DMS 273 treated with DMSO at 0.1 percent for 48 hours (cell line): Measurements from ENCODE around the gene NELL2.
"Not testable (repeated sequence)": the region's sequence is repeated elsewhere in the genome, so short reads cannot be mapped to it uniquely, and the experiment has no call there.

Experiments used
- DNase-seq: peaks from one replicate; lab custom pipeline; 2025; lab: John Stamatoyannopoulos, UW

NELL2 gene

DNA sequence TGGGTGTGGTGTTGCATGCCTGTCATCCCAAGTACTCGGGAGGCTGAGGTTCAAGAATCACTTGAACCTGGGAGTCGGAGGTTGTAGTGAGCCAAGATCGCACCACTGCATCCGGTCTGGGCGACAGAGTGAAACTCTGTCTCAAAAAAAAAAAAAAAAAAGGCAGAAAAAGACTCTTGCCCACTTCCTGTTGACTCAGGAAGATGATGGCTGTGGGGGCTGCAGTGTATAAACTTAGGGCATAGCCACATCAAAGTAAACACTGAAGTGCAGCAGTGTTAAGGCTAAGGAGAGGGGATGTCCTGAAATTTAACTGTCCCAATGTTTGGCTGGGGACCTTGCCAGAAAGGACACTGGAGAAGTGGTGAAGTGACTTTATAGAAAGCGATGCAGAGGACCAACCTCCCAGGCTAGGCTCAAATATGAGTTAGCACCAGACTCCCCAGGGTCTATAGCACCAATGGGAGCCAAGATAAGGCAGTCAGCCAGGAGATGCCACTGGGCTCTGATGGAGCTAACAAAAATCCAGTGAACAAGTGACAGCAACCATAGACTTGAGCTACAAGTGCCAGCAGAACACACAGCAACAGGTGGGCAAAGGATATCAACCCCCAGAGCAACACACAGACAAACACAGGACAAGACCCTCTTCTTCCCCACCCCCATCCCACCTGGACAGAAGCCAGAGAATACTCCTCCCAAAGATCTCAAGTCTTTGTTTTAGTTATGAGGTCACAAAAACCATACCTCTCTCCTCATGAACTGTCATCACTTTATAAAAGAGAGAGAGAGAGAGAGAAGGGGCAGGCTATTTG lies 28.0 kb downstream of the NELL2 start:
- no peak for DNase-seq

DNA sequence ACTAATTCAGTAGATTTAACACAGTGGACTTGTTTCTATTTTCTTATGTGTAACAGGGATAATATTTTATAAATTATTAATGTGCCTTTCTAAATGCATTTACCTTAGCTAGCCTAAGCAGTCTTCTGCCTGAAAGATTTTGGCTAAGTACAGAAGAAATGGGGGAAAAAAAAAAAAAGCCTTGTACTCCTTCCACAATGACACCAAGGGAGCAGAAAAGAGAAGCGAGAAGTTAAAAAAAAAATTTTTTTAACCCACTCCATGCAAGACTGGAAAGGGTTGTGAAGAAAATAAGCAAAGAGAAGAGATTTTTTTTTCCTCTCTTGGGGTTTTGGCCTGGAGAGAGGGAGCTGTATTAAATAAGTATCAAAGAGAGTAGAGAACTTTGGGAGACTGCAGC lies 28.7 kb downstream of the NELL2 start:
- DNase-seq: no peak

- no peak for DNase-seq
Observed at GRCh38 chr12:44846826-44847225, 29.3 kb downstream of the NELL2 start.

DNA sequence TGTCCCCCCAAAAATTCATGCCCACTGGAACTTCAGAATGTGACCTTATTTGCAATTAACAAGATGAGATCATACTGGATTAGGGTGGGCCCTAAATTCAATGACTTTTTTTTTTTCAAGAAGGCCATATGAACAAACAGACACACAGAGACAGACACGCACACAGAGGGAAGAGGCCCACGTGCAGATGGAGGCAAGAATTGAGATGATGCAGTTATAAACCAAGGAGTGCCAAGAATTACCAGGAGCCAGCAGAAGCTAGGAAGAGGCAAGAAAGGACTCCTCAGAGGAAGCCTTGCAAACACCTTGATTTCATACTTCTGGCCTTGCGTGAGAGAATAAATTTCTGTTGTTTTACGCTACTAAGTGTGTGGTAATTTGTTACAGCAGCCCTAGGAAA lies 33.4 kb downstream of the NELL2 start:
- no peak for DNase-seq

DNA sequence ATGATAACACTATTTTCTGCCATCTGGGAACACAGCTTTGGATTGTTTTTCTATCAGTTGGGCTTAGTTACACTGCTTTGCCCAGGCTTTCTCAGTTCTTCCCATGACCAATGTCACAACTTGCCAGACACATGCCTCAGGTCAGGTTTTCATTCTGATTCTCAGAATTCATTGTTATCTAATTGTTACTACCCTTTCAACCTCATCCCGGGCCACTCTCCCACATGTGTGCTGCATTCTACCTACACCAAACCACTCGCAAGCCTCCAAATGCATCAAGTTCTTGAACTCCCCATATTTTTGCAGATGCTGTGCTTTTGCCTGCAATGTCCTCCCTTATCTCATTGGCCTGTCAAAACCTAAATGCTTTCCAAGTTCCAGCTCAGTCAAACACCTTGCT lies 36.3 kb downstream of the NELL2 start:
- DNase-seq: no peak

DNA sequence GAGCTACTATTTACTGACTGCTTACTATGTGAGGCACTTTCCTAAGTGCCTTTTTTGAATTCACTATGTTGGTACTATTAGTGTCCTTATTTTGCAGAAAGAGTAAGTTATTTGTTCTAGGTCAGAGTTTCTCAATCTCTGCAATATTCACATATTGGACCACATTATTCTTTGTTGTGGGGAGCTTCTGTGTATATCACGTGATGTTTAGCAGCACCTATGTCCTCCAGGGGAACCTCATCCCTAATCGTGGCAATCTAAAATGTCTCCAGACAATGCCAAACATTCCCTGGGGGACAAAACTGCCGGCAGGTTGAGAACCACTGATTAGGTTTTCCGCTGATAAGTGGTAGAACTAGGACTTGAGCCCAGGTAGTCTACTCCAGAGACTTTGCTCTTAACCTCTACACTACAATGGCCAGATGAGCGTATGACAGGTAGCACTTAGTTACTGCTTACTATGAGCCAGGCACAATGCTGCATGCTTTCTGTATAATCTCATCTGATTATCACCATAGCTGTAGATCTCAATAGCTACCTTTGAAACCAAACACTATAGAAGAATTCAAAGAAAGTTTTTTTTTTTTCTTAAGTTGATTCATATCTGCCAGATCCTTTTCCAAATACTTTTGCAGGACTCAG lies 38.9 kb downstream of the NELL2 start:
- no peak for DNase-seq

- DNase-seq: no peak
Observed at GRCh38 chr12:44835641-44836379, 40.3 kb downstream of the NELL2 start.

GRCh38 chr12:44834996-44835395 lies 41.1 kb downstream of the NELL2 start:
- not testable (repeated sequence) for DNase-seq

DNA sequence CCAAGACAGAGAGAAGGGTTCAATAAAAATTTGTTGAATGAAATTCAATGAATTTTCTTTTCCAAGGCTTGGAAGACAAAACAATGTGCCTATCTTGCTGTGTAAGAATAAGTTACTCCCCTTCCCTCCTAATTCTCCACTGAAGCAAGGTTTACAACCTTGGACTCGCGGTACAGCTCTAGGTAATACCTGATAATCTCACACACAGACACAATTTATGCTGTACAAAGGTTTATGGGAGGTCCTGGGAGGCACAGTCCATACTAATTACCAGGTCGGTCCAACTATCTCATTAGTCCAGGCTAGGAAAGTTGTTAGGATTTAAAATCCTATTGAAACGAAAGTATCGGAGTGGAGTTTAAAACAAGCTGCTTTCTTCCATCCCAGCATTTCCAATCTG lies 42.6 kb downstream of the NELL2 start:
- DNase-seq: no peak

DNA sequence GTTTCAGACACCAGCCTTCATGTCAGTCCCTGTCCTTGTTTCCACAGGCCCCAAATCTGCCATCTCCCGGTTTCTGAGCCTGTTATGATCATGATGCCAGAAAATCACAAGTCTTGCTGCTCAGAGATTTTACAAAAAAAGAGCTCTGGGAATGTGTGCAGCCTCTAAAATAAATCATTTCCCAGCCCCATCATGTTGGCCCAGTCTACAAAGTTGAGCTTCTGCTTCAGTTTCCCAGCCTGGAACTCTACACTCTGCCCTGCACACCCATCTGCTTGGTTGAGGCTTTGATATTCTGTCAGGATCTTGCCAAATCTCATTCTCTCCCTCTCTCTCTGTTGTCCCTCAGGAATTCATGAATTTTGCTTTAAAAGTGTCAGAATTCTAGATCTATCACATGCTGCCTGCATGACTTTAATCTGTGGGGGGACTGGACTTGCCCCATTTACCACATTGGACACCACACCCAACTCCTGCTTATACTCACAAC lies 45.5 kb downstream of the NELL2 start:
- no peak for DNase-seq

- DNase-seq: no peak
Observed at GRCh38 chr12:44829045-44829444, 47.1 kb downstream of the NELL2 start.

GRCh38 chr12:44827832-44828438 lies 48.2 kb downstream of the NELL2 start:
- no peak for DNase-seq

- not testable (repeated sequence) for DNase-seq
Observed at GRCh38 chr12:44821702-44822101, 54.4 kb downstream of the NELL2 start.

DNA sequence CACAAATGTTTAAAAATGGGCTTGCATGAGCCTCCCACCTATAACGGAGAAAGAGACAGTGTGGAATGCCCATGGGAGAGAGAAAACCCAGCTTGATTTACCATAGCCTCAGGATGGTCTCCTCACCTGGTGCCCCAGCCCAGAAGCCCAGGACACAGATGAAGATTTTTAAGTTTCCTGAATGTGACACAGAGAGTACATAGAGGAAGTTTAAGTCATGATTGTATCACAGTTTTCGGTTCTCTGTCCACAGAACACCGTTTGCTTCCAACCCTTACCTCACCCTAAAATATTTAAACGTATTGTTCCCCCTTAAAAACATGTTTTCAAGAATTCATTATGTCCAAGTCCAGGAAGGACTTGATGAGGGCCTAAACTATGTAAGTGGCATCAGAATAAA lies 56.2 kb downstream of the NELL2 start:
- DNase-seq: no peak

- no peak for DNase-seq
Observed at GRCh38 chr12:44817687-44818086, 58.4 kb downstream of the NELL2 start.

DNA sequence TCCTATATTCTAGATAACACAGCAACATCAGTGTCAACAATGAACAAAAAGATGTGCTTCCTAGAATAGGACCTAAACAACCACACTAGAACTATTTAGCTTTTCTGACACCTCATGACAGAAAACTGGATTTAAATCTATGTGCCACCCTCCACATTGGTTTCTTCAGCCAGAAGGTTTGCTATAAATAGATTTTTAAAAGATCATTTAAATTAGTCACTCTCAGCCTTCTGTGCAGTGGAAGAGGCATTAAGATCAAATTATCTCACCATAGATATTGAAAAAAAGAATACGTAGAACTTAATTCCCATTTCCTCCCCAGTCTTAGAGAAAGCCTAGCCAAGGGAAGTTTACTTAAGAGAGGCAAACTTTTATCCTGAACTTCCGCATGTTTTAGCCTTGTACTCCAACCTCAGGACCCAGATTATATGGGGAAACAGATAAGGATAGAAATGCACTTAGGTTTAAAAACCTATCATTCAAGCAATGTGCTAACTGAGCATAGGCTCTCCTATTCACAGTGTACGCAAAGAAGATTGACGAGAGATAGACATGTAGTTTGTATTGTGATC lies 59.6 kb downstream of the NELL2 start:
- DNase-seq: no peak

GRCh38 chr12:44812062-44812461 lies 64.1 kb downstream of the NELL2 start:
- DNase-seq: no peak

DNA sequence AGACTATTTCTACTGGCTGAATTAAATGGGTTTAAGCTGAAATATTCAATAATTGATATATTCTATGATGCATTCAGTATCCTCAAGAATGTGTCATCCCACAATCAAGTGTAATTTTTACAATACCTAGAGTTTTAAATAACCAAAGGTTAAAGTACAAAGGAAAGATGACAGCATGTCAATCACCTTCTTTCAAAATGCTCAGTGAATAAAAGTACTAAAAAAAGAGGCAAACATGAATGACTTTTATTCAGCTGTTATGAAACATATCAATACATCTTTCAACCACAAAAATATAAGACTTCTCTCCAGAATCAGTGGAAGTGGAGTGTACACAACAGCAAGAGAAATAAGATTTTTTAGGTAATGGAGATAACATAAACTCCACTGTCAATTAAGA lies 72.0 kb downstream of the NELL2 start:
- DNase-seq: no peak

DNA sequence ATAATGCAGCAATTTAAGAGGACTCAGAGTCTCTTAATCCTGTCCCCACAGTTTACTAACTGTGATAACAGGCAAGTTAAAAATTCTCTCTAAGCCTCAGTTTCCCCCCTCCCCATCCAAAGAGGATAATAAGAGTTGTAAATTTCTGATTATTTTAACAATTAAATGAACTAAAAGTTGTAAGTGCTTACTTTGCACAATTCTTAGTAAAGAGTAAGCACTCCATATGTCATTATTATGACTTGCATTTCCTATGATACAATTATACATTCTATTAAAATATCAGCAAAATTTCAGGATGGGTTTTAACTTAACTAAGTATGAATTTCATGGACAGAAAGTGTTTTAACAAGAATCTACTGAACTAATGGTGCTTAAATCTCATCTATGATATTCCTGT lies 80.1 kb downstream of the NELL2 start:
- no peak for DNase-seq

- no peak for DNase-seq
Observed at GRCh38 chr12:44788731-44789130, 87.4 kb downstream of the NELL2 start.

DNA sequence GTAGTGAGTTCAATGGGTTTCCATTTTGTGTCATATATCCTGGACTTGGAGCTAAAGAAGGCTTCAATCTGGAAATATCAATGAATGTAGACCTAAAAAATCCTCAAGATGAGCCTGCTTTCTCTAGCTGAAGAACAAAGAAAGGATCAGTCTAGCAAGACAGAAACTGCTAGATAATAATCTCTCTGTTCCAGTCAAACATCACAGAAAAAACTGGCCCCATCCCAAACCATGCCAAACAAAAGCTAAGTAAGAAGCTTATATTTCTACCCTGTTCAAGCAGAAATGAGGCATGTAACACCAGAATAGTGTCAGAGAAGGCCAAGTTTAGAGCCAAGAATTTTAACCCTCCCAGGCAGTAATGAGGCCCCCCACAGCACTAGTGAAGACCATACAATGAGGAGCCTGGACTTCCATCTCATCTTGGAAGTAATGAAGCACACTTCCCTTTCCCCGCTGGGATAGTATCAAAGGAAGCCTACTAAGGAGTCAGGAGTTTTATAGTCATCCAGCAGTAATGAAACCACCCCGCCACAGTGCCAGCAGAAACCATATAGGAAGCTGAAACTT lies 95.8 kb downstream of the NELL2 start:
- no peak for DNase-seq

- DNase-seq: no peak
Observed at GRCh38 chr12:44779766-44780165, 96.3 kb downstream of the NELL2 start.
